K562 (cell line): Measurements from ENCODE around the gene DBNDD2. TPM values are rescaled to one million over a fixed set of nuclear protein-coding genes. Genes with fewer than 3 reads are reported as not detected.

Experiments
- ASH1L ChIP-seq: fragments of 450-650 bp; IDR thresholded peaks from 2 replicates; pipeline ENCODE4 v1.6.1; 2018; ENCODE audit warnings: borderline replicate concordance, mild to moderate bottlenecking, low read depth; ENCODE audit not compliant: partially characterized antibody
- ATF7 ChIP-seq: fragments of 450-650 bp; IDR thresholded peaks from 2 replicates; pipeline ENCODE4 v1.7.1; 2014; ENCODE audit warnings: mild to moderate bottlenecking, moderate library complexity
- BMI1 ChIP-seq: fragments of 150-350 bp; IDR thresholded peaks from 2 replicates; pipeline ENCODE4 v1.6.1; 2014; ENCODE audit warnings: low read length
- CEBPZ ChIP-seq: fragments of 150-350 bp; IDR thresholded peaks from 2 replicates; pipeline ENCODE4 v1.6.1; 2014; ENCODE audit warnings: low read depth, mild to moderate bottlenecking, low read length, borderline replicate concordance
- CREM ChIP-seq: IDR thresholded peaks from 2 replicates; pipeline ENCODE4 v1.6.1; 2014; ENCODE audit warnings: antibody characterized with exemption, low read depth
- CSDE1 ChIP-seq, 2 experiments: fragments of 450-650 bp; IDR thresholded peaks; 2 replicates each; pipeline ENCODE4 v1.6.1; 2016; ENCODE audit warnings: mild to moderate bottlenecking in 1 of 2
- DIDO1 ChIP-seq: fragments of 450-650 bp; IDR thresholded peaks from 2 replicates; pipeline ENCODE4 v1.6.1; 2016; ENCODE audit warnings: low read depth, missing biosample characterization, missing genetic modification characterization
- GTF2E2 ChIP-seq: fragments of 200-800 bp; sonication (Bioruptor generic); IDR thresholded peaks from 2 replicates; pipeline ENCODE4 v1.6.1; 2016; ENCODE audit warnings: missing genetic modification characterization, missing compliant biosample characterization
- HDAC2 ChIP-seq: fragments of 450-650 bp; IDR thresholded peaks from 2 replicates; pipeline ENCODE4 v1.6.1; 2016; ENCODE audit warnings: mild to moderate bottlenecking
- HLTF ChIP-seq: fragments of 450-650 bp; IDR thresholded peaks from 2 replicates; pipeline ENCODE4 v1.6.1; 2016
- HNRNPLL ChIP-seq: fragments of 200-400 bp; formaldehyde crosslinking; IDR thresholded peaks from 2 replicates; pipeline ENCODE4 v1.6.1; 2017; ENCODE audit warnings: low read length, low read depth, mild to moderate bottlenecking; ENCODE audit not compliant: poor library complexity, severe bottlenecking
- KLF16 ChIP-seq: IDR thresholded peaks from 2 replicates; pipeline ENCODE4 v1.6.1; 2016; ENCODE audit warnings: antibody characterized with exemption
- MAX ChIP-seq: sonication (generic); formaldehyde crosslinking; IDR thresholded peaks from 2 replicates; pipeline ENCODE4 v1.9.0; 2022; ENCODE audit warnings: mild to moderate bottlenecking, missing genetic modification reagents
- MLLT1 ChIP-seq, 2 experiments: fragments of 450-650 bp; IDR thresholded peaks; 2 replicates each; pipeline ENCODE4 v1.6.1; 2016
- NCOA4 ChIP-seq: fragments of 450-650 bp; IDR thresholded peaks from 2 replicates; pipeline ENCODE4 v1.6.1; 2018; ENCODE audit warnings: mild to moderate bottlenecking; ENCODE audit not compliant: partially characterized antibody
- NFIC ChIP-seq: fragments of 450-650 bp; IDR thresholded peaks from 2 replicates; pipeline ENCODE4 v1.6.1; 2017; ENCODE audit warnings: mild to moderate bottlenecking, inconsistent platforms
- PHF20 ChIP-seq: fragments of 450-650 bp; IDR thresholded peaks from 2 replicates; pipeline ENCODE4 v1.6.1; 2018; ENCODE audit not compliant: partially characterized antibody
- POLR2H ChIP-seq: IDR thresholded peaks from 2 replicates; pipeline ENCODE4 v1.6.1; 2016; ENCODE audit warnings: missing genetic modification characterization, low read depth, mild to moderate bottlenecking, control low read depth, missing compliant biosample characterization, moderate library complexity
- RB1 ChIP-seq: fragments of 450-650 bp; IDR thresholded peaks from 2 replicates; pipeline ENCODE4 v1.6.1; 2017; ENCODE audit warnings: low read depth, mild to moderate bottlenecking
- SIN3A ChIP-seq, 2 experiments: fragments of 150-350 bp in 1 of 2; IDR thresholded peaks; 2 replicates each; pipeline ENCODE4 v1.6.1; 2011 to 2016; ENCODE audit warnings: borderline replicate concordance in 2 of 2, low read depth in 2 of 2, low read length in 2 of 2, mild to moderate bottlenecking in 2 of 2, moderate library complexity in 2 of 2; ENCODE audit not compliant: control insufficient read depth in 1 of 2
- SMC3 ChIP-seq: conservative IDR thresholded peaks from 2 replicates; pipeline ENCODE4 v1.6.1; 2011; ENCODE audit warnings: low read depth, low read length, improper control_type of control experiment; ENCODE audit not compliant: insufficient read depth
- TRIM24 ChIP-seq, 2 experiments: fragments of 450-650 bp; IDR thresholded peaks; 2 replicates each; pipeline ENCODE4 v1.6.1; 2016
- ZFX ChIP-seq: sonication (generic); formaldehyde crosslinking; IDR thresholded peaks from 2 replicates; pipeline ENCODE4 v1.8.0; 2022; ENCODE audit warnings: mild to moderate bottlenecking, missing genetic modification reagents, moderate library complexity
- ZKSCAN8 ChIP-seq: fragments of 200-800 bp; sonication (Bioruptor generic); IDR thresholded peaks from 2 replicates; pipeline ENCODE4 v1.6.1; 2016; ENCODE audit warnings: missing genetic modification characterization, missing compliant biosample characterization
- ZNF232 ChIP-seq: sonication (generic); formaldehyde crosslinking; IDR thresholded peaks from 2 replicates; pipeline ENCODE4 v1.8.0; 2022; ENCODE audit warnings: mild to moderate bottlenecking, missing genetic modification reagents
- polyA plus RNA-seq, 8 experiments: library from polyadenylated mRNA; depleted of rRNA in 4 of 8; stranded (reverse) in 5 of 8; unstranded in 3 of 8; fragments of >200 nt; fragmentation: Nextera tagmentation in 2 of 8; fragmentation: Illumina TruSeq in 1 of 8; extraction: Ambion mirVana in 2 of 8; extraction: Trizol in 1 of 8; gene quantifications; 2 replicates each; pipeline versions ENCODE4 v1.2.1 to v1.2.3, GENCODE V29; 2011 to 2014; ENCODE audit warnings: inconsistent platforms in 1 of 8, missing spikeins in 1 of 8
- total RNA-seq, 7 experiments: library from RNA; depleted of rRNA in 6 of 7; stranded (reverse); fragments of >200 nt in 6 of 7; fragmentation: Illumina TruSeq in 2 of 7; extraction: Trizol in 2 of 7; gene quantifications; 2 replicates each; pipeline versions ENCODE4 v1.2.1 to v1.2.3, GENCODE V29; 2011 to 2021; ENCODE audit warnings: low replicate concordance in 1 of 7

The DBNDD2 gene
- total and polyA plus RNA-seq, 9 of the 15 experiments (the other 6 are each of a cell fraction or from before 2014, with no cell fraction given): 12.8 to 64.0 (median 35.8) TPM

- TF ChIP-seq HDAC2: peak; percentile 88; the same call in 1 of the 2 replicates
- peak in 1 of 2 experiments; percentile 69; a peak in 2 of 4 replicates for TF ChIP-seq CSDE1 (IDR thresholded peaks at IDR 0.05)
- TF ChIP-seq NFIC: peak; percentile 31; the same call in 1 of the 2 replicates
- TF ChIP-seq GTF2E2 (tag): peak; percentile 38; the same call in 1 of the 2 replicates
- peak; percentile 86 for TF ChIP-seq MAX (CRISPR knock-in tag)
- peak; percentile 69 for TF ChIP-seq ZFX (CRISPR knock-in tag)
- no peak for TF ChIP-seq ZNF232 (CRISPR knock-in tag)
- peak; percentile 58 for TF ChIP-seq RB1
- TF ChIP-seq SIN3A (IDR thresholded peaks at IDR 0.05; ENCODE audit: borderline replicate concordance in 2 of 2, control insufficient read depth in 1 of 2, low read depth in 2 of 2, low read length in 2 of 2): peak in 1 of 2 experiments; percentile 89; a peak in 2 of 4 replicates
- no peak for TF ChIP-seq BMI1
- peak; percentile 98 for TF ChIP-seq PHF20
- peak; percentile 82 for TF ChIP-seq POLR2H (tag)
- TF ChIP-seq SMC3: no peak
- no peak for TF ChIP-seq NCOA4
- TF ChIP-seq HLTF: no peak
- no peak for TF ChIP-seq KLF16
- peak; percentile 86 for TF ChIP-seq HNRNPLL
- TF ChIP-seq DIDO1: peak; percentile 66; the same call in 1 of the 2 replicates
- TF ChIP-seq MLLT1 (IDR thresholded peaks at IDR 0.05): 0 out of 4 replicates have a peak, but pooled peaks of 1 of the 2 experiments have one; percentile 22
- no peak for TF ChIP-seq TRIM24 (IDR thresholded peaks at IDR 0.05)
- TF ChIP-seq ATF7: peak; percentile 52; the same call in 1 of the 2 replicates
- no peak for TF ChIP-seq ZKSCAN8
- peak; percentile 35; the same call in 1 of the 2 replicates for TF ChIP-seq CEBPZ
- peak; percentile 93 for TF ChIP-seq CREM
- TF ChIP-seq ASH1L: peak; percentile 43
These were observed 7.9 kb downstream of the DBNDD2 start, which contains the start of gene PIGT (continued) for GRCh38 chr20:45415822-45416637.
